Brain microvascular endothelial cell (primary cell): ENCODE results near the gene MRNIP.

Experiments
- DNase-seq: peaks from one replicate; pipeline ENCODE4 v3.0.0-alpha.2; 2020
- H3K27ac ChIP-seq: fragments of 250-450 bp; sonication (Bioruptor Pico); 2 replicates; pipeline ENCODE4 v1.5.1; 2020; ENCODE audit warnings: mild to moderate bottlenecking, moderate library complexity
- H3K27me3 ChIP-seq: fragments of 250-450 bp; sonication (Bioruptor Pico); replicated peaks from 2 replicates; pipeline ENCODE4 v1.5.1; 2020; ENCODE audit warnings: mild to moderate bottlenecking
- H3K36me3 ChIP-seq: fragments of 250-450 bp; sonication (Bioruptor Pico); replicated peaks from 2 replicates; pipeline ENCODE4 v1.5.1; 2020; ENCODE audit warnings: mild to moderate bottlenecking
- H3K4me3 ChIP-seq: 2 replicates; pipeline ENCODE4 v1.5.1; 2011; ENCODE audit warnings: low read depth, mild to moderate bottlenecking, control low read depth, low read length, moderate library complexity
- in situ Hi-C: cut with HindIII; loops from 2 replicates; pipeline ENCODE4 v1.10.0; 2017; ENCODE audit warnings: low sequenced_read_pairs, low pct_ligation_motif_present
- TF ChIP-seq, protein P1 (sequence below): IDR thresholded peaks from 2 replicates; pipeline ENCODE4 v1.5.1; 2011; ENCODE audit warnings: low read depth, mild to moderate bottlenecking, moderate library complexity, low read length, control low read depth, inconsistent platforms; ENCODE audit errors: missing control alignments

Gene MRNIP

DNA sequence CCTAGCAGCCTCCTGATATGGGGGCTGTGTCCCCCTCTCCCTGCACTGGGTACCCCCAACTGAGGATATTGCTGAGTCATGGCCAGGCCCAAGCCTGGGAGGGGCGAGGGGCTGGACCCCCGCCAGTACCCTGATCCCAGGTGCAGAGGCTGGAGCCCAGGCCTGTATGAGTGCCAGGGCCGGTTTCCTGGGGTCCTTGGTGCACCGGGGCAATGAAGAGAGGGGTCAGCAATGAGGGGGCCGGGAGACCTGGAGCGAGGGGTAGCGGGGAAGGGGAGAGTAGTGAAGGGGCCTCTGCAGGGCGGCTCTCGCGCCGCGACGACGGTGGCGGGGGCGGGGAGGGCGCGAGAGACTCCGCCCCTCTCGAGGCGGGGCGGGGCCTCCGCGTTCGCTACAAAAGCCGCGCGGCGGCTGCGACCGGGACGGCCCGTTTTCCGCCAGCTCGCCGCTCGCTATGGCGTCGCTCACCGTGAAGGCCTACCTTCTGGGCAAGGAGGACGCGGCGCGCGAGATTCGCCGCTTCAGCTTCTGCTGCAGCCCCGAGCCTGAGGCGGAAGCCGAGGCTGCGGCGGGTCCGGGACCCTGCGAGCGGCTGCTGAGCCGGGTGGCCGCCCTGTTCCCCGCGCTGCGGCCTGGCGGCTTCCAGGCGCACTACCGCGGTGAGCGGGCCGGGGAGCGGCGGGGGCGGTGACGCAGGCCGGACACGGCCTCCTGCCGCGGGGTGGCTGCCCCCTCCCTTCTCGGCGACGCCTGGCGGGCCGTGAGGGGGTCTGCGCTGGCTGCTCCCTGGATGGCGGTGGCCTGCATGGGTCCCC is 37.9 kb downstream of the MRNIP start, which contains the start of gene SQSTM1:
Gene SQSTM1, plus strand, starts transcription at position 423 of the 815 bp plus-strand sequence. Its CDS starts 32 bp downstream, at position 455.
- TF ChIP-seq, protein P1, sequence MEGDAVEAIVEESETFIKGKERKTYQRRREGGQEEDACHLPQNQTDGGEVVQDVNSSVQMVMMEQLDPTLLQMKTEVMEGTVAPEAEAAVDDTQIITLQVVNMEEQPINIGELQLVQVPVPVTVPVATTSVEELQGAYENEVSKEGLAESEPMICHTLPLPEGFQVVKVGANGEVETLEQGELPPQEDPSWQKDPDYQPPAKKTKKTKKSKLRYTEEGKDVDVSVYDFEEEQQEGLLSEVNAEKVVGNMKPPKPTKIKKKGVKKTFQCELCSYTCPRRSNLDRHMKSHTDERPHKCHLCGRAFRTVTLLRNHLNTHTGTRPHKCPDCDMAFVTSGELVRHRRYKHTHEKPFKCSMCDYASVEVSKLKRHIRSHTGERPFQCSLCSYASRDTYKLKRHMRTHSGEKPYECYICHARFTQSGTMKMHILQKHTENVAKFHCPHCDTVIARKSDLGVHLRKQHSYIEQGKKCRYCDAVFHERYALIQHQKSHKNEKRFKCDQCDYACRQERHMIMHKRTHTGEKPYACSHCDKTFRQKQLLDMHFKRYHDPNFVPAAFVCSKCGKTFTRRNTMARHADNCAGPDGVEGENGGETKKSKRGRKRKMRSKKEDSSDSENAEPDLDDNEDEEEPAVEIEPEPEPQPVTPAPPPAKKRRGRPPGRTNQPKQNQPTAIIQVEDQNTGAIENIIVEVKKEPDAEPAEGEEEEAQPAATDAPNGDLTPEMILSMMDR, result no peak
- Histone ChIP-seq H3K27me3 (no peaks in the 10 kb centered on the region), H3K27ac (peak within 1 kb of the TSS; percentile 88), H3K4me3 (peak within 1 kb of the TSS; percentile 84), H3K36me3 (peaks cover 33% of the 10 kb centered on the region)
- DNase-seq, result peak; percentile 48
- in situ Hi-C loops, result no loop called here

DNA sequence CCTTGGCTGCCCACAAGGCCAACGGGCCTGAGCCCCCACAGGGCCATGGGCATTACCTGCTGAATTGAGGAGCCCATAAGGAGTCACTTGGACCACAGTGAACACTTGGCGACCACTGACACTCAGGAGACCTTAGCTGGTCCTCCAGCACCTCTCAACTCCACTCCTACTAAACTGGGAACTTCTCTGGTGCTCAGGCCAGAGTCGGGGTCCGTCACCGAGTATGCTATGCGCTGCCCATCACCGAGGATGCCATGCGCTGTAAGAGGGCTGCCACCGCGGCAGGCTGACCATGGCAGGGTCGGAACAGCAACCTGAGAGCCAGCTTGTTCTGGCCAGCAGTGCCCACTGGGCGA is 38.5 kb downstream of the MRNIP start:
- Histone ChIP-seq H3K27me3 (no peaks in the 10 kb centered on the region), H3K4me3 (peak overlapping the region; percentile 84), H3K36me3 (peaks cover 27% of the 10 kb centered on the region), H3K27ac (peak overlapping the region; percentile 88)
- no peak for DNase-seq
- in situ Hi-C loops, result no loop called here
- TF ChIP-seq, protein P1, result no peak

DNA sequence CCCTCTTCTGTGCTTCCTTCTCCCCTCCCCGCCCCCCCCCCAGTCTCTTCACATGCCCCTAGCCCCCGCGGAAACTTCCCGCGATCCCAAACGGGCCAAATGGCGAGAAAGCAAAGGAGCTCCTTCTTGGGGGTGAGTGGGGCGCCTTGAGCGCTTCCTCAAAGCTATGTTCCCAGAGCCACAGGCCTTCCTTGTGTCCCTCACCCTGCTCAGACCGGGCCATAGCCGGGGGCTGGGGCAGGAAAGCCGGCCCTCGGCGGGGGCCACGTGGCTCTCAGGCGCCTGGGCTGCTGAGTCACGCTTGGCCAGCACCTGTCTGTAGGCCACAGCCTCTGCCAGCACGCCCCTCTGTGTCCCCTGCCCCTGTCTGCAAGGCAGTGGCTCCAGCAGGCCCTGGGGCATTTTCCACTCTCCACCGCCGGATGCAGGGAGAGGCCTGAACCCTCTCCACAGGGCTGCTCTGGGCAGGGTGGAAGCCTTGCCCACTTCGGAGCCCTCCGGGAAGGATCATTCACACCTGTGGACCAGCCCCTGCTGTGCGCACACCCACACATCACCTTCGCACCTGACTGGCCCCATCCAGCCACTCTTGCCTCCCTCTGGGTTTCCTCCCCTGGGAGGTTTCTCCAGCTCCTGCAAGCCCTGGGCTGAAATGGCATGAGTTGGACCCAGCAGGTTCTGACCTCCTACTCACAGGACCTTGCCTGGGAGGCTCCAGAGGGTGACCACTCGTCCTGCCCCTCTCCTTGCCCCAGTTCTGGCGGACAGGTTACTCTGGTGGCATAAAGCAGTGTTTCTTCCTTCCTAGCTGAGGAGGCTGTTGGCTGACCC is 39.1 kb downstream of the MRNIP start:
- Histone ChIP-seq H3K27ac (peak overlapping the region; percentile 88), H3K4me3 (peak overlapping the region; percentile 12), H3K27me3 (no peaks in the 10 kb centered on the region), H3K36me3 (peaks cover 22% of the 10 kb centered on the region)
- peak; percentile 48 for DNase-seq
- TF ChIP-seq, protein P1, result no peak
- in situ Hi-C loops, result no loop called here

DNA sequence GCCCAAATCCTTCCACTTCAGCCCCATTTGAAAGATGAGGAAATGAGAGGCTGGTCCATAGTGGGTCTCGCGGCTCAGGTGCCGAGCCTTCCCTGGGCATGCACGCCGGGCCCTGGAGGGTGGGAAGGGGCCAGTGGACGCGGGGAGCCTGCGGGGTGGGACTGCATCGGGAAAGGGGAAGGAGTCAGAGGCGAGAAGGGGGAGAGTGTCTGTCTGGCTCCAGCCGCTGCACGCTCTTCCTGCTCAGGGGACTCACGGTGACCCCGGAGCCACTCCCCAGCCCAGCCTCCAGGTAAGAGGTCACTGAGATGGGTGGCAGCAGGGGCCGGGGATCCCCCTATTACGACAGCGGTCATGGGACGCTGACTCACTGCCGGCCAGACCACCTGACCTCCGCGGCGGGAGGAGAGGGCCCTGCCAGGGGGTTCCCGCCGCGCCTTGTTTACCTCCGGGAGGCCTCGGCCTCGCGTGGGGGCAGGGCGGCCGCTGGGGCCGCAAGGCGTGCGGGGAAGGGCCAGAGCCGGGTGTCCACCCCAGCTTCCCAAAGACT is 39.8 kb downstream of the MRNIP start:
- Histone ChIP-seq H3K36me3 (peaks cover 15% of the 10 kb centered on the region), H3K27me3 (no peaks in the 10 kb centered on the region), H3K4me3 (peak overlapping the region; percentile 33), H3K27ac (peak overlapping the region; percentile 88)
- TF ChIP-seq, protein P1, result no peak
- DNase-seq, result peak; percentile 89
- in situ Hi-C loops, result no loop called here

DNA sequence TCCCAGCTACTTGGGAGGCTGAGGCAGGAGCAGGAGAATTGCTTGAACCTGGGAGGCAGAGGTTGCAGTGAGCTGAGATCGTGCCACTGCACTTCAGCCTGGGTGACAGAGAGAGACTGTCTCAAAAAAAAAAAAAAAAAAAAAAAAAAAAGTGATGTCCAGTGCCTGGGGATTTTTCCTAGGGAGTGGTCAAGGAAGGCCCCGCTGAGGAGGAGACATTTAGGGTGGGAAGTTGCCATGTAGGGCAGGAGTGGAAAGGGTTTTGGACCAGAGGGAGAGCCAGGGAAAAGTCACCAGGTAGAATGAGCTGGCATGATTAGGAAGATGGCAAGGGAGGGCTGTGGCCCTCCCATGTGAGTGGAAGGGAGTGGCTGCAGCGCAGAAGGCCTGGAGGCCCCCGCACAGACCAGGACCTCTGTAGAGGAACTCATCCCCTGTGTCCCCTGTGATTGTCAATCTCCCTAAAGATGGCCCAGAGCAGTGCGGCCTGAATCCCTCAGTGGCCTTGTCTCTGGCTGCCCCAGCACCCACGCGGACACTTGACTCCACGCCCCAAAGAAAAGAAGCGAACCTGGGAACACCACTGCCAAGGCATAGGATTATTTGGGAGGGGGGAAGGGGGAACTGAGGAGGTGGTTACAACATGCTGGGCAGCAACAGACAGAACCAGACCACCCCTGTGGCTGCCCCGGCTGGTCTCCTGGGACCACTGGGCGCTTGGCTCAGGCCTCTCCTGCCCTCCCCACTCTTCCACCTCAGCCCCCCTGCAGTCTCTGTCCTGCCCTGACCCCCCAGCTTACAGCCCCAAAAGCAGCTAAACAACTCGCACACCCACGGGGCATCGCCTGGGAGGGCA is 40.5 kb downstream of the MRNIP start:
- DNase-seq, result no peak
- H3K4me3 ChIP-seq, result no peak overlapping the region
- peak overlapping the region; percentile 88 for H3K27ac ChIP-seq
- H3K27me3 ChIP-seq, result no peaks in the 10 kb centered on the region
- TF ChIP-seq, protein P1, result no peak
- peaks cover 10% of the 10 kb centered on the region for H3K36me3 ChIP-seq
- in situ Hi-C loops, result no loop called here
